GM13977 (cell line): ENCODE measurements around the gene BNC2.

ENCODE experiments used
- DNase-seq: peaks from one replicate; pipeline ENCODE4 v3.0.0; 2012; ENCODE audit warnings: low spot score
- in situ Hi-C: fragments of 300-500 bp; cut with MboI; formaldehyde crosslinking; loops from one replicate; pipeline ENCODE4 v1.12.0; 2022; ENCODE audit warnings: low sequenced_read_pairs, low pct_unique_long_range_greater_than_20kb, mixed read lengths, inconsistent platforms; ENCODE audit not compliant: unreplicated experiment
- TF ChIP-seq, protein P1 (sequence below): IDR thresholded peaks from 2 replicates; pipeline ENCODE4 v1.5.1; 2012; ENCODE audit warnings: mild to moderate bottlenecking, control low read depth; ENCODE audit not compliant: insufficient read depth; ENCODE audit errors: extremely low read depth, missing control alignments

BNC2 gene

DNA sequence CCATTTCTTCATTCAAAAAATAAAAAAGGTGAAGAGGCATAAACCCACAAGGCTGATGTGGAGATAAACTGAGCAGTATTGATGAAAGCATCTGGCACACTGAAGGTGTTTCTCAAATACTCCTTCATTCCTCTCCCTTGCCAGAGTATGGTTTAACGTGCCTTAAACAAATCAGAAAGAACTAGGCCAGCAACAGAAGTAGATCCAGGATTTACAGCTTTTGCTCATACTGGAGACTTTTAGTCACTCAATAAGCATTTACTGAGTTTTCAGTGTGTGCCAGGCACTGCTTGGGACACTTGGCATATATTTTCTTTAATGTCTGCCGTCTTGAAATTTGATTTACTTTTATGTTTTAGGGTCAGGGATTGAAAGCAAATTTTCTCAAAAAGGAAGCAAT lies 53.0 kb downstream of the BNC2 start:
- TF ChIP-seq, protein P1, sequence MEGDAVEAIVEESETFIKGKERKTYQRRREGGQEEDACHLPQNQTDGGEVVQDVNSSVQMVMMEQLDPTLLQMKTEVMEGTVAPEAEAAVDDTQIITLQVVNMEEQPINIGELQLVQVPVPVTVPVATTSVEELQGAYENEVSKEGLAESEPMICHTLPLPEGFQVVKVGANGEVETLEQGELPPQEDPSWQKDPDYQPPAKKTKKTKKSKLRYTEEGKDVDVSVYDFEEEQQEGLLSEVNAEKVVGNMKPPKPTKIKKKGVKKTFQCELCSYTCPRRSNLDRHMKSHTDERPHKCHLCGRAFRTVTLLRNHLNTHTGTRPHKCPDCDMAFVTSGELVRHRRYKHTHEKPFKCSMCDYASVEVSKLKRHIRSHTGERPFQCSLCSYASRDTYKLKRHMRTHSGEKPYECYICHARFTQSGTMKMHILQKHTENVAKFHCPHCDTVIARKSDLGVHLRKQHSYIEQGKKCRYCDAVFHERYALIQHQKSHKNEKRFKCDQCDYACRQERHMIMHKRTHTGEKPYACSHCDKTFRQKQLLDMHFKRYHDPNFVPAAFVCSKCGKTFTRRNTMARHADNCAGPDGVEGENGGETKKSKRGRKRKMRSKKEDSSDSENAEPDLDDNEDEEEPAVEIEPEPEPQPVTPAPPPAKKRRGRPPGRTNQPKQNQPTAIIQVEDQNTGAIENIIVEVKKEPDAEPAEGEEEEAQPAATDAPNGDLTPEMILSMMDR: no peak
- DNase-seq: no peak
- in situ Hi-C loops: no loop called here

DNA sequence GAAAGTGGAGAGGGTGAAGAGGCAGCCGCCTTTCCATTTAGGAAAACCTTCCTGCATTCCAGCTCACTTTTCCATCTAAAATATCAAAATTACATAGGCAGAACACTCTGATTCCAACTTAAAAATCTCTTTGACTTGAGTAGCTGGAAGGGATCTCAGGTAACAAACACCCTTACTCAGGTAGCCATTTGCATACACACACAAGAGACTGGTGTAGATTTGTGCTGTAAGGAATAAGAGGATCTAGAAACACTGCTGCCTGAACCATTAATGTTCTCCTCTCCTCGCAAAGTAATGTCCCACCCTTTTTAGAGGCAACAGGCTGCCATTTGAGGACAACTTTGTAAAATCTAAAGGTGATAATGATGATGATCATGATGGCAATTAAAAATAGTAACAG lies 53.5 kb downstream of the BNC2 start:
- no peak for DNase-seq
- TF ChIP-seq, protein P1: no peak
- in situ Hi-C loops: no loop called here

DNA sequence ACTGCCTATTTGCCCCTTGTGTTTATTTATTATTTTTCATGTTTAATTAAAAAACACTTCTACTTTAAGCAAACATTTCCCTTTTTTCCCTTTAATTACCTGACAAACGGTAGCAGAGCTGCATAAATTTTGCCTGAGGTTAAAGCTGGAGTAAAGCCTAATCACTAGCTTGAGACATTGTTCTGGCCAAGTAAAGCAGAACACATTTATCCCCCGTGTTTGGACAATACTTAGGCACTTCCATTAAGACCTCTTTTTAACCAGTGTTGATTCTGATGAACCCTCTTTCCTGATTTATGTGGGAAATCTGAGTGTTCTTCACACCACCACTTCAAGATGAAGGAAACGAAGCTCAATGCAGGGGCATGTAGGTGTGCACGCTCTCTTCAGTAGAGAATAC lies 54.5 kb downstream of the BNC2 start:
- in situ Hi-C loops: no loop called here
- DNase-seq: no peak
- TF ChIP-seq, protein P1: no peak

DNA sequence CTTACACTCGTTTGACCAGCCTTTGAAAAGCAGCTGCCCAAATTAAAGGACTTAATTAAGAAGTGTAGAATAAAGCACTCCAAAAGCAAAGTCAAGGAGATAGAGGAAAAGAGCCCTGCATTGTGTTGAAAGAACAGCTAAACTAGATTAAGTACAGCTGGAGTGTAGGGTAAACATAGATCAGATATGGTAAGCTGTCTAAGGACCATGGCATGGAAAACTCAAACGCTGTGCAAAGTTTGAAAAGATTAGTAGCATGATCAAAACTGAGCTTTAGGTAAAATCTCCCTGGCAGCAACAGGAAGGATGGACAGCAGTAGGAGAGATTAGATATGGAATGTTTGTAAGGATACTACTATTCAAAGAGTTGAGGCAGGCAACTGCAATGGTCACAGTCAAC lies 55.4 kb downstream of the BNC2 start:
- no peak for DNase-seq
- TF ChIP-seq, protein P1: no peak
- in situ Hi-C loops: no loop called here

DNA sequence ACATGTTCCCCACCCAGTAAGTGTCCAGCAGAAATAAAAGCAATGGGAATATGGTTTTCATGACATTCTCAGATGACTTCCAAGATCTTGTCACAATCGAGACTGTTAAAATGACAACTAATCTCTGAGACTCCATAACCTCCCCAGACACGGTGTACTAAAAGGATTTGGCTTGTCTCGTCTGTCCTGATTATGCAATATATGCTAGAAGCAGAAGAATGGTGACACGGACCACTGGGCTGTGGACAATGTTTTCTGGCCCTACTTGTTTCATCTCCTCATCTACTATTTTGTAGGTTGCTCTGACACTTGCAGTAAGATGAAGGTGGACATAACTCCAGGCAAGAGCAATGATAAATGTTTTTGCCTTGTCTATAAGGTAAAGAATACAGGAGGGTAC lies 56.6 kb downstream of the BNC2 start:
- TF ChIP-seq, protein P1: no peak
- no peak for DNase-seq
- in situ Hi-C loops: no loop called here

DNA sequence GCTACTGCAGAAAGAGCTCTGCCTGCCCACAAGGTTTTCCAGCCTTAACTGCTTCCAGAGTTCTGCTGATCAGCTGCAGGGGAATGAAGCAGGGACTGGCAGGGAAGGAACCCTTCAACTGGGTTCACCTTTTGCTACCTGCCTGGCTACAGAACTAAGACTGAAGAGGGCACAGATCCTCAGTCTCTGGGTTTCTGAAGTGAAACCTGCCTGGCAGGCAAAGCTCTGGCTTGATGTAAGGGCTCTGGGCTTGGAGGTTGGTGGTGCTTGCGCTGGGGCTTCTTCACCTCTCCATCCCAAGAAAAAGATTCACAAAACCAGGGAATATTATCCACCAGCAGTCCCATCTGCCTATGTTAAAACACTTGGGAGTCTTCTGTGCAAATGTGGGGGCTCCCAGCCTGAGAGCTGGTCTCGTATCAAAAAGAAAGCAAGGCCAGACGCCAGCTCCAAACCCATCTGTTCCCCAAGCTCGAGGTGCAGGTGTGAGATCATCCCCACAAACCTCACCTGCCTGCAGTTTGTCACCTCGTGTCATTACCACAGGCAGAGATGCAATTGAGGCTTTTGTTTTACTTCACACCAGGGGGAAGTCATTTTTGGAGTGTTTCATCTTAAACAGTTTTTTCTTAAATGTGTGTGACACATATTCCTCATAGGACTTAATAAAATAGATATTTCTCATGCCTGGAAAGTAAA lies 58.3 kb downstream of the BNC2 start:
- DNase-seq: no peak
- in situ Hi-C loops: no loop called here
- TF ChIP-seq, protein P1: no peak
